Activated T-cell treated with anti-CD3 and anti-CD28 coated beads, Interleukin-2, amount 50 U/mL, for 4 hours (primary cell): ENCODE measurements around the gene MAST4. TPM values are rescaled to one million over a fixed set of nuclear protein-coding genes. Genes with fewer than 3 reads are reported as not detected.

ENCODE experiments used
- ATAC-seq, 2 donors: fragments of 200-7000 bp; cut with Tn5 transposase; one replicate each; pipeline ENCODE4 v1.10.0; 2021
- DNase-seq: peaks from one replicate; pipeline ENCODE4 v3.0.0-alpha.2; 2020
- H3K27me3 Mint-ChIP-seq: one replicate; pipeline ENCODE4 v1.8.0; 2021; ENCODE audit warnings: low read depth, mixed read lengths
- H3K36me3 Mint-ChIP-seq: one replicate; pipeline ENCODE4 v1.8.0; 2022; ENCODE audit warnings: mixed read lengths; ENCODE audit not compliant: insufficient read depth
- H3K4me1 Mint-ChIP-seq: one replicate; pipeline ENCODE4 v1.8.0; 2021; ENCODE audit warnings: low read depth, mixed read lengths
- H3K4me3 Mint-ChIP-seq: one replicate; pipeline ENCODE4 v1.8.0; 2021; ENCODE audit warnings: mild to moderate bottlenecking, moderate library complexity, mixed read lengths
- H3K9me3 Mint-ChIP-seq: one replicate; pipeline ENCODE4 v1.8.0; 2021; ENCODE audit warnings: mixed read lengths
- total RNA-seq, 3 donors: library from RNA; stranded (reverse); gene quantifications; one replicate each; pipeline ENCODE4 v1.2.1, GENCODE V29; 2021

The MAST4 gene
- total RNA-seq, 3 donors from 2014 or later: 9.5 to 16.5 (median 15.5) TPM

- Mint-ChIP-seq H3K27me3 (peaks cover 13% of the 10 kb centered on the region), H3K4me3 (no peak overlapping the region)
Measured at GRCh38 chr5:66842540-66842939, 246.3 kb downstream of the MAST4 start.

GRCh38 chr5:66843065-66843464 is 246.9 kb downstream of the MAST4 start:
- no peak for DNase-seq
- H3K36me3 Mint-ChIP-seq: no peaks in the 10 kb centered on the region
- peaks cover 13% of the 10 kb centered on the region for H3K27me3 Mint-ChIP-seq
- peaks cover 13% of the 10 kb centered on the region for H3K4me1 Mint-ChIP-seq
- no peak for ATAC-seq
- no peak overlapping the region for H3K4me3 Mint-ChIP-seq
- H3K9me3 Mint-ChIP-seq: no peaks in the 10 kb centered on the region

More at GRCh38 chr5:66842540-66842939, 246.3 kb downstream of the MAST4 start:
- DNase-seq: no peak
- Mint-ChIP-seq H3K36me3 (no peaks in the 10 kb centered on the region), H3K4me1 (peaks cover 13% of the 10 kb centered on the region), H3K9me3 (no peaks in the 10 kb centered on the region)
- ATAC-seq: no peak

- Mint-ChIP-seq H3K27me3 (peaks cover 22% of the 10 kb centered on the region), H3K4me1 (peaks cover 7% of the 10 kb centered on the region), H3K4me3 (no peak overlapping the region), H3K36me3 (no peaks in the 10 kb centered on the region), H3K9me3 (no peaks in the 10 kb centered on the region)
- DNase-seq (no peak), ATAC-seq (no peak)
Measured at GRCh38 chr5:66848749-66849641, 252.8 kb downstream of the MAST4 start.

DNA sequence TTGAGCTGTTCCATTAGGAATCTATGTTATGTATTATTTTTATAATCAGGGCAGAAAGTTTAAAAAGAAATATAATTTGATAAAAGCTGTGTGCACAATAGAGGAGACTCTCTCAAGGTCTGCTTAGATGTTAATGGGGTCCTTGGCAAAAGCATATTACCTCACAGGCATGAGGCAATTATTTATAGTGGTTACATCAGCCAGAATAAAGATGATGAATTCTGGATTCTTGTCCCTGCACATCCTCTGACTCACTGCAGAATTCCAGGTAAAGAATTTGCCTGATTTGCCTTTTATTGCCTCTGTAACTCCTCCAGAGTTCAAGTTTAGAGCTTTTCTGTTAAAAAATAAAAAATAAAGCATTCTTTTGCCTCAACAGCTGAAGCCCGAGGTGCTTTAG is 253.6 kb downstream of the MAST4 start:
- Mint-ChIP-seq H3K4me1 (peaks cover 7% of the 10 kb centered on the region), H3K36me3 (no peaks in the 10 kb centered on the region), H3K9me3 (no peaks in the 10 kb centered on the region), H3K27me3 (peaks cover 19% of the 10 kb centered on the region), H3K4me3 (no peak overlapping the region)
- no peak for ATAC-seq
- no peak for DNase-seq

DNA sequence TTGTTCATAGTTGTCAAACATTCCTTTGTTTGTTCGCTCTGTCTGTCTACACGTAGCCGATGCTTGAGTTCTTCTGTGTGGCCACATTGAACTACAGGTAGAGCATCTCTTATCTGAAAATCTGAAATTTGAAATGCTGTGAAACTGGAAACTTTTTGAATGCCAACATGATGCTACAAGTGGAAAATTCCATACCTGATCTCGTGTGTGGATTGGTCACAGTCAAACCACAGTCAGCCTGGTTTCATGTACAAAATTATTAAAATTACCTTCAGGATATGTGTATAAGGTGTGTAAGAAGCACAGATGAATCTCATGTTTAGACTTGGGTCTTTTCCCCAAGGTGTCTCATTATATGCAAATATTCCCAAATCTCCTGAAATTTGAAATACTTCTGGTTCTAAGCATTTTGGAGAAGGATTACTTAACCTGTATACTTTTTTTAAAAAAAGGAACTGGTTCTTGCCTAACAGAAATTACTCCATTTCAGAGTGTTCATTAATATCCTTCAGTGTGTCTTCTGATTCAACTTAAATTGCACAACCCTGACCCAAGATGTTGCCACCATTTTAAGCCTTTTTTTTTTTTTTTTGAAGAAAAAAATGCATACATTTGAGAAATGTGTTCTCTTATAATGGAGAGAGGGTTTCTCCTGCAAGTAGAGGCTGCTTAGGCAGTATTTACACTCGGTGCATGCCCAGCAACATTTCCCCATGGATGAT is 254.3 kb downstream of the MAST4 start:
- Mint-ChIP-seq H3K4me3 (no peak overlapping the region), H3K27me3 (peaks cover 19% of the 10 kb centered on the region), H3K9me3 (no peaks in the 10 kb centered on the region)

GRCh38 chr5:66851306-66851705 is 255.1 kb downstream of the MAST4 start:
- H3K4me3 Mint-ChIP-seq: no peak overlapping the region
- H3K36me3 Mint-ChIP-seq: no peaks in the 10 kb centered on the region
- ATAC-seq (no peak), DNase-seq (no peak)
- H3K27me3 Mint-ChIP-seq: peaks cover 17% of the 10 kb centered on the region
- no peaks in the 10 kb centered on the region for H3K9me3 Mint-ChIP-seq
- peaks cover 7% of the 10 kb centered on the region for H3K4me1 Mint-ChIP-seq

More for the DNA sequence above, 254.3 kb downstream of the MAST4 start:
- no peak for DNase-seq
- Mint-ChIP-seq H3K4me1 (peaks cover 7% of the 10 kb centered on the region), H3K36me3 (no peaks in the 10 kb centered on the region)
- no peak for ATAC-seq

DNA sequence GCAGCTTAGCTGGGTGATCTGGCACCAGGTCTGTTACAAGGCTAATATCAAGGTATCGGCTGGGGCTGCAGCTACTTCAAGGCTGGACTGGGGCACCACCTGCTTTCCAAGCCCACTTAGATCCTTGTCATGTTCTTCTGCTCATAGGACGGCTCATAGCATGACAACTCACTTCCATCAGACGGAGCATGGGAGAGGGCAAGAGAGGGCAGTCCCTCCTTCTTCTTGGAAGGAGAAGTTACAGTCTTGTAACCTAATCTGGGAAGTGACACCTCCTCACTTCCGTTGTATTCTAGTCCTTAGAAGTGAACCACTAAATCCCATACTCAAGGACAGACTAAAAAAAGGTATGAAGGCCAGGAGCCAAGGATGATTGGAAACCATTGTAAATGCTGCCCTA is 258.2 kb downstream of the MAST4 start:
- no peak for DNase-seq
- H3K9me3 Mint-ChIP-seq: no peaks in the 10 kb centered on the region
- no peaks in the 10 kb centered on the region for H3K36me3 Mint-ChIP-seq
- H3K27me3 Mint-ChIP-seq: peaks cover 5% of the 10 kb centered on the region
- H3K4me3 Mint-ChIP-seq: no peak overlapping the region
- peaks cover 5% of the 10 kb centered on the region for H3K4me1 Mint-ChIP-seq
- ATAC-seq: no peak

GRCh38 chr5:66856041-66856805 is 260.0 kb downstream of the MAST4 start:
- Mint-ChIP-seq H3K27me3 (peaks cover 5% of the 10 kb centered on the region), H3K9me3 (no peaks in the 10 kb centered on the region), H3K4me3 (no peak overlapping the region), H3K4me1 (no peaks in the 10 kb centered on the region), H3K36me3 (no peaks in the 10 kb centered on the region)
- ATAC-seq (no peak), DNase-seq (no peak)

GRCh38 chr5:66859526-66859925 is 263.3 kb downstream of the MAST4 start:
- DNase-seq (no peak), ATAC-seq (no peak)
- no peaks in the 10 kb centered on the region for H3K9me3 Mint-ChIP-seq
- H3K4me3 Mint-ChIP-seq: no peak overlapping the region
- no peaks in the 10 kb centered on the region for H3K4me1 Mint-ChIP-seq
- H3K36me3 Mint-ChIP-seq: no peaks in the 10 kb centered on the region
- peaks cover 21% of the 10 kb centered on the region for H3K27me3 Mint-ChIP-seq

DNA sequence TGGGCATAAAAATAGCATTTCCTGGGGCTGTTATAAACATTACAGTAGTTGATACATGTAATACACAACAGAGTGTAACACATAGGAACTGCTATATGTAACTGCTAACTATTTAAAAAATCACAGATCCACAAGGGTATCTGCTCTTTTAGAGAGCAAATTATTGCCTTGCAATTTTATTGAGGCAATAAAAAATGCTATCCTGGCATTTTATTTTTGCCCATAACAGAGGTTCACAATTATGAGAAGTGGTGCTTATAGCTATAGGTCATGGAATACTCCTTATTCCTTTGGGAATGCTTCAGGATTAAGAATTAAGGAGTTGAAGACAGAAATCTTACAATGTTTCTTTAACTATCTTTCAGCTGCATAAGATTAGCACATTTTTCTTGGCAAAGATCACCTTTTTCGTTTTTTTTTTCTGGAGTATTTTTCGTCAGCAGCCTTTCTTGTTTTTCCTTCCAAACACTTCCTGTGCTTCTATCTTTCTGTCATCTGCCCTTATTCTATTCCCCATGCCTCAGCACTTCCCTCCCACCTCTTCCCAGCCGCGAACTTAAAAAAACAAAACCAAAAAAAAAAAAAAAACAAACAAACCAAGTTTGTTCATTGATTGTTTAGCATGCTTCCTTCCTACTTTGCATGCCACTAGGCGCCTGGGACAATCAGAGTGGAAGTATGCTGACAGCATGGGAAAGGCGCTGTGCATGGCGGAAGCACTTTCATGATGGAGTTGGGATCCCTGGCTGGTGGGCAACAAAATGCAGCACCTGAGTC is 264.2 kb downstream of the MAST4 start:
- Mint-ChIP-seq H3K9me3 (no peaks in the 10 kb centered on the region), H3K27me3 (peaks cover 21% of the 10 kb centered on the region), H3K4me1 (no peaks in the 10 kb centered on the region), H3K4me3 (no peak overlapping the region), H3K36me3 (no peaks in the 10 kb centered on the region)
- ATAC-seq (no peak), DNase-seq (no peak)

- DNase-seq (no peak), ATAC-seq (no peak)
- H3K9me3 Mint-ChIP-seq: no peaks in the 10 kb centered on the region
- H3K4me3 Mint-ChIP-seq: no peak overlapping the region
- H3K4me1 Mint-ChIP-seq: no peaks in the 10 kb centered on the region
- no peaks in the 10 kb centered on the region for H3K36me3 Mint-ChIP-seq
- peaks cover 21% of the 10 kb centered on the region for H3K27me3 Mint-ChIP-seq
Measured at GRCh38 chr5:66861402-66861801, 265.2 kb downstream of the MAST4 start.

DNA sequence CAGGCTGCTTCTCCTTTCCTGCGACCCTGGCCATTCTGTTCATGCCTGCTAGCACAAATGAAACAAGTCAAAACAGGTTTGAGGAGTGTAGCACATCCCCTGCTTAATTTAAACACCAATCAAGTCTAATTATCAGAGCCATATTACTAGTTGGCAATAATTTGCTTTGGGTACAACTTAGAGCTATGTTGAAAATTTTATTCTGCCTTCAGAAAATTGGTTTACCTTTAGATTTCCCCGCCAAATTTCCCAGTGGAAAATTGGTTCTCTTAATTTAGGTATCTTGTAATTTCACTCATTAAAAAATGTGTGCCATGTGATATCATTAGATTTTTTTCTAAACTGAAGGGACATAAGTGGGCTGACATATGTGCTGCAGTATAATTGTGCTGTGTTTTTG is 265.8 kb downstream of the MAST4 start:
- H3K9me3 Mint-ChIP-seq: no peaks in the 10 kb centered on the region
- ATAC-seq (no peak), DNase-seq (no peak)
- no peaks in the 10 kb centered on the region for H3K4me1 Mint-ChIP-seq
- H3K4me3 Mint-ChIP-seq: no peak overlapping the region
- H3K36me3 Mint-ChIP-seq: no peaks in the 10 kb centered on the region
- peaks cover 21% of the 10 kb centered on the region for H3K27me3 Mint-ChIP-seq

GRCh38 chr5:66863243-66864170 is 267.3 kb downstream of the MAST4 start:
- Mint-ChIP-seq H3K27me3 (peaks cover 21% of the 10 kb centered on the region), H3K4me3 (no peak overlapping the region), H3K9me3 (no peaks in the 10 kb centered on the region), H3K4me1 (no peaks in the 10 kb centered on the region), H3K36me3 (no peaks in the 10 kb centered on the region)
- ATAC-seq (no peak), DNase-seq (no peak)
